ENCODE results near the gene CIPC. TPM values are rescaled to one million over a fixed set of nuclear protein-coding genes. Genes with fewer than 3 reads are reported as not detected.
A peak's percentile ranks its signal among the peaks of the same experiment; 100 is the strongest.

CIPC gene
- total RNA-seq, 1 experiment from 2014 or later: 20.6 TPM

DNA sequence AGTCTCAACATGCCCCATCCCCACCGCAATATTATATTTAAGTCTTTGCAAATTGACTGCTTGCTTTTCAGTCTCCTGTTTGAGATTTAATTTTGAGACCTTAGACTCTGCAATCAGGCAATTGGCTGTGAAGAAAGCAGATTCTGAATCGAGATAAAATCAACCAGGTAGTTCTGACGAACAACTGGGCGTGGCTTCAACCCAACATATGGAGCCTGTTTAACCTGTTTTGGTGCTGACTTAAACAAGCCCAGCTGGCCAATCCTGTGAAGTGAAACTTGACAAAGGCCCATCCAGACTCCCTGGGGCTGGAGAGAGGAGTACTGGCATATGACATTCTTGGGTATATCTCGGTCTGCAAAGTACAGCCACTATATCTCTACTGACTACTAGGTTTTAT is 9.8 kb upstream of the CIPC start:
- Histone ChIP-seq H3K9me3 (ENCODE audit: control insufficient read depth in 1 of 2, insufficient read depth in 1 of 2, low read depth in 1 of 2, low read length in 2 of 2) (0 out of 4 replicates have a peak, but pooled peaks cover 3 to 7% of the 10 kb centered on the region in 2 experiments), H3K4me1 (ENCODE audit: control insufficient read depth in 1 of 2, insufficient read depth in 2 of 2, low read length in 2 of 2) (peaks cover 22 to 27% of the 10 kb centered on the region in 2 experiments), H3K27ac (ENCODE audit: low read depth, low read length) (no peak overlapping the region), H2AFZ (ENCODE audit: low read depth, low read length, poor library complexity, severe bottlenecking) (peak overlapping the region; percentile 83), H3K36me3 (ENCODE audit: control insufficient read depth in 1 of 2, insufficient read depth in 2 of 2, low read length in 2 of 2) (no peaks in the 10 kb centered on the region), H3K79me2 (ENCODE audit: insufficient read depth, low read length) (no peaks in the 10 kb centered on the region), H4K20me1 (ENCODE audit: insufficient read depth) (no peaks in the 10 kb centered on the region), H3K9ac (ENCODE audit: low read length) (peak overlapping the region; percentile 32), H3K9me2 (ENCODE audit: insufficient read depth) (no peaks in the 10 kb centered on the region), H3K4me2 (ENCODE audit: low read length) (peak overlapping the region; percentile 62), H3K4me3 (replicated peaks in 1 of 2; ENCODE audit: low read depth in 1 of 2, low read length in 2 of 2) (peak overlapping the region in 1 of 2 experiments; percentile 6; a peak in 1 of 4 replicates), H3K27me3 (ENCODE audit: insufficient read depth, low read length) (no peaks in the 10 kb centered on the region)
- no TSS peak for BruUV-seq (replicated peaks)
- CTCF ChIA-PET: interaction anchor here (2.6 kb wide), 1 partner anchor 212 kb away, joined by 12 read pairs; no protein-coding TSS in a partner anchor
- POLR2A ChIA-PET: interaction anchor here (0.5 to 2.1 kb wide), 2 partner anchors 11 to 629 kb away, joined by 4 to 5 read pairs; partner anchors contain the start of gene CIPC
- RAD21 ChIA-PET (ENCODE audit: low non-redundant PET in 1 of 2, low total read pairs in 2 of 2, uncharacterized antibody in 2 of 2, unreplicated experiment in 2 of 2): no interaction called here
- peak; percentile 89 for ATAC-seq
- peak; percentile 71 for DNase-seq (ENCODE audit: low read depth, low spot score)
- intact Hi-C loops (cut with micrococcal nuclease): no loop called here
- TF ChIP-seq CBX3 (IDR thresholded peaks at IDR 0.05; ENCODE audit: low read depth) (no peak), SP1 (IDR thresholded peaks at IDR 0.05; ENCODE audit: low read depth) (peak; percentile 65)

DNA sequence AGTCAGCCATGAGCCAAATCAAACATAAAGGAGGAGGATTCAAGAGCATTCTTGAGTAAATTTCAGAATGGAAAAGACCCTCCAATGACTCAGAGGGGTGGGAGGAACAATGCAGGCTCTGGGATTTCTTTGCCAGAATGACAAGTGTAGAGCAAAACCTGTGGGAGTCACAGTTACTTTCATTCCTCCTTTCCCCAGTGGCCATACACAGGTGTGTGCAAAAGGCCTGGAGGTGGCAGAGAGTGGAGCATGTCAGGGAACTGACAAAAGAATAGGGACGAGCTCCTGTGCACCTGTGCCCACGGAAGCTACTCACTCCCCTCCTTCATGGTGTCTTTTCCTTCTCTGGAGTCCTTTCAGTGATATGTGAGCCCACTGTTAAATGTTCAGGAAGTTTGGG is 9.4 kb upstream of the CIPC start:
- Histone ChIP-seq H3K27ac (ENCODE audit: low read depth, low read length) (no peak overlapping the region), H3K4me1 (ENCODE audit: control insufficient read depth in 1 of 2, insufficient read depth in 2 of 2, low read length in 2 of 2) (peaks cover 22 to 27% of the 10 kb centered on the region in 2 experiments), H3K4me2 (ENCODE audit: low read length) (peak overlapping the region; percentile 62), H3K79me2 (ENCODE audit: insufficient read depth, low read length) (no peaks in the 10 kb centered on the region), H3K4me3 (replicated peaks in 1 of 2; ENCODE audit: low read depth in 1 of 2, low read length in 2 of 2) (peak overlapping the region in 1 of 2 experiments; percentile 6; a peak in 1 of 4 replicates), H2AFZ (ENCODE audit: low read depth, low read length, poor library complexity, severe bottlenecking) (peak overlapping the region; percentile 83), H3K27me3 (ENCODE audit: insufficient read depth, low read length) (no peaks in the 10 kb centered on the region), H3K36me3 (ENCODE audit: control insufficient read depth in 1 of 2, insufficient read depth in 2 of 2, low read length in 2 of 2) (no peaks in the 10 kb centered on the region), H3K9ac (ENCODE audit: low read length) (0 out of 2 replicates have a peak overlapping the region, but pooled peaks have one; percentile 32), H3K9me2 (ENCODE audit: insufficient read depth) (no peaks in the 10 kb centered on the region), H3K9me3 (ENCODE audit: control insufficient read depth in 1 of 2, insufficient read depth in 1 of 2, low read depth in 1 of 2, low read length in 2 of 2) (0 out of 4 replicates have a peak, but pooled peaks cover 3 to 7% of the 10 kb centered on the region in 2 experiments), H4K20me1 (ENCODE audit: insufficient read depth) (no peaks in the 10 kb centered on the region)
- intact Hi-C loops (cut with micrococcal nuclease): no loop called here
- ChIA-PET POLR2A (interaction anchor here (2.1 kb wide), 1 partner anchor 10 kb away, joined by 5 read pairs; the partner anchor contains the start of gene CIPC), CTCF (interaction anchor here (1.1 to 2.6 kb wide), 3 partner anchors 212 to 216 kb away, joined by 3 to 12 read pairs (median 3); no protein-coding TSS in a partner anchor), RAD21 (ENCODE audit: low non-redundant PET in 1 of 2, low total read pairs in 2 of 2, uncharacterized antibody in 2 of 2, unreplicated experiment in 2 of 2) (interaction anchor here in 1 of 2 experiments (0.6 kb wide), 1 partner anchor 134 kb away, joined by 3 read pairs; no protein-coding TSS in a partner anchor)
- no TSS peak for BruUV-seq (replicated peaks)
- ATAC-seq (peak; percentile 43), DNase-seq (ENCODE audit: low read depth, low spot score) (no peak)
- TF ChIP-seq SRF (IDR thresholded peaks at IDR 0.05; ENCODE audit: low read depth) (no peak), CEBPB (IDR thresholded peaks at IDR 0.05; ENCODE audit: low read depth) (no peak), EGR1 (IDR thresholded peaks at IDR 0.05; ENCODE audit: low read depth) (no peak), JUND (IDR thresholded peaks at IDR 0.05) (no peak), ZNF274 (IDR thresholded peaks at IDR 0.05; ENCODE audit: low read depth, low read length) (no peak), ZFX (IDR thresholded peaks at IDR 0.05) (no peak), EZH2 (IDR thresholded peaks at IDR 0.05) (no peak), ELF1 (IDR thresholded peaks at IDR 0.05; ENCODE audit: borderline replicate concordance, low read depth) (no peak), RAD21 (IDR thresholded peaks at IDR 0.05; ENCODE audit: low read depth) (no peak), SP1 (IDR thresholded peaks at IDR 0.05; ENCODE audit: low read depth) (no peak; the same call in 1 of the 2 replicates)
- TF ChIP-seq, protein P1, sequence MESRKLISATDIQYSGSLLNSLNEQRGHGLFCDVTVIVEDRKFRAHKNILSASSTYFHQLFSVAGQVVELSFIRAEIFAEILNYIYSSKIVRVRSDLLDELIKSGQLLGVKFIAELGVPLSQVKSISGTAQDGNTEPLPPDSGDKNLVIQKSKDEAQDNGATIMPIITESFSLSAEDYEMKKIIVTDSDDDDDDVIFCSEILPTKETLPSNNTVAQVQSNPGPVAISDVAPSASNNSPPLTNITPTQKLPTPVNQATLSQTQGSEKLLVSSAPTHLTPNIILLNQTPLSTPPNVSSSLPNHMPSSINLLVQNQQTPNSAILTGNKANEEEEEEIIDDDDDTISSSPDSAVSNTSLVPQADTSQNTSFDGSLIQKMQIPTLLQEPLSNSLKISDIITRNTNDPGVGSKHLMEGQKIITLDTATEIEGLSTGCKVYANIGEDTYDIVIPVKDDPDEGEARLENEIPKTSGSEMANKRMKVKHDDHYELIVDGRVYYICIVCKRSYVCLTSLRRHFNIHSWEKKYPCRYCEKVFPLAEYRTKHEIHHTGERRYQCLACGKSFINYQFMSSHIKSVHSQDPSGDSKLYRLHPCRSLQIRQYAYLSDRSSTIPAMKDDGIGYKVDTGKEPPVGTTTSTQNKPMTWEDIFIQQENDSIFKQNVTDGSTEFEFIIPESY (IDR thresholded peaks at IDR 0.05; ENCODE audit: extremely low read depth, insufficient replicate concordance, low read length): no peak
- TF ChIP-seq, protein P2, sequence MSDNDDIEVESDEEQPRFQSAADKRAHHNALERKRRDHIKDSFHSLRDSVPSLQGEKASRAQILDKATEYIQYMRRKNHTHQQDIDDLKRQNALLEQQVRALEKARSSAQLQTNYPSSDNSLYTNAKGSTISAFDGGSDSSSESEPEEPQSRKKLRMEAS (IDR thresholded peaks at IDR 0.05): no peak
- TF ChIP-seq, protein P3, sequence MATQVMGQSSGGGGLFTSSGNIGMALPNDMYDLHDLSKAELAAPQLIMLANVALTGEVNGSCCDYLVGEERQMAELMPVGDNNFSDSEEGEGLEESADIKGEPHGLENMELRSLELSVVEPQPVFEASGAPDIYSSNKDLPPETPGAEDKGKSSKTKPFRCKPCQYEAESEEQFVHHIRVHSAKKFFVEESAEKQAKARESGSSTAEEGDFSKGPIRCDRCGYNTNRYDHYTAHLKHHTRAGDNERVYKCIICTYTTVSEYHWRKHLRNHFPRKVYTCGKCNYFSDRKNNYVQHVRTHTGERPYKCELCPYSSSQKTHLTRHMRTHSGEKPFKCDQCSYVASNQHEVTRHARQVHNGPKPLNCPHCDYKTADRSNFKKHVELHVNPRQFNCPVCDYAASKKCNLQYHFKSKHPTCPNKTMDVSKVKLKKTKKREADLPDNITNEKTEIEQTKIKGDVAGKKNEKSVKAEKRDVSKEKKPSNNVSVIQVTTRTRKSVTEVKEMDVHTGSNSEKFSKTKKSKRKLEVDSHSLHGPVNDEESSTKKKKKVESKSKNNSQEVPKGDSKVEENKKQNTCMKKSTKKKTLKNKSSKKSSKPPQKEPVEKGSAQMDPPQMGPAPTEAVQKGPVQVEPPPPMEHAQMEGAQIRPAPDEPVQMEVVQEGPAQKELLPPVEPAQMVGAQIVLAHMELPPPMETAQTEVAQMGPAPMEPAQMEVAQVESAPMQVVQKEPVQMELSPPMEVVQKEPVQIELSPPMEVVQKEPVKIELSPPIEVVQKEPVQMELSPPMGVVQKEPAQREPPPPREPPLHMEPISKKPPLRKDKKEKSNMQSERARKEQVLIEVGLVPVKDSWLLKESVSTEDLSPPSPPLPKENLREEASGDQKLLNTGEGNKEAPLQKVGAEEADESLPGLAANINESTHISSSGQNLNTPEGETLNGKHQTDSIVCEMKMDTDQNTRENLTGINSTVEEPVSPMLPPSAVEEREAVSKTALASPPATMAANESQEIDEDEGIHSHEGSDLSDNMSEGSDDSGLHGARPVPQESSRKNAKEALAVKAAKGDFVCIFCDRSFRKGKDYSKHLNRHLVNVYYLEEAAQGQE (IDR thresholded peaks at IDR 0.05; ENCODE audit: low read depth): no peak
